Stomach (tissue), 4 donors: Measurements from ENCODE around the gene RENBP.

Experiments used
- EP300 ChIP-seq: sonication (generic); formaldehyde crosslinking; IDR thresholded peaks from one replicate; pipeline ENCODE4 v1.6.1; 2017; ENCODE audit warnings: antibody characterized with exemption
- POLR2A ChIP-seq, 4 donors: fragments of 450-650 bp; IDR thresholded peaks; one replicate each; pipeline ENCODE4 v1.6.1; 2016; ENCODE audit warnings: antibody characterized with exemption in 4 of 4, control low read depth in 2 of 4, mild to moderate bottlenecking in 1 of 4, moderate library complexity in 1 of 4
- POLR2AphosphoS5 ChIP-seq, 3 donors: sonication (generic); formaldehyde crosslinking; IDR thresholded peaks; one replicate each; pipeline ENCODE4 v1.6.1; 2016; ENCODE audit warnings: antibody characterized with exemption in 3 of 3
- TF ChIP-seq, protein P1 (sequence below), 7 experiments: fragments of 450-650 bp in 4 of 7; fragments of 200-600 bp in 3 of 7; sonication (generic) in 3 of 7; IDR thresholded peaks; one replicate each; pipeline ENCODE4 v1.5.1; 2016 to 2019; ENCODE audit warnings: antibody characterized with exemption in 7 of 7, control low read depth in 2 of 7, mild to moderate bottlenecking in 1 of 7

DNA sequence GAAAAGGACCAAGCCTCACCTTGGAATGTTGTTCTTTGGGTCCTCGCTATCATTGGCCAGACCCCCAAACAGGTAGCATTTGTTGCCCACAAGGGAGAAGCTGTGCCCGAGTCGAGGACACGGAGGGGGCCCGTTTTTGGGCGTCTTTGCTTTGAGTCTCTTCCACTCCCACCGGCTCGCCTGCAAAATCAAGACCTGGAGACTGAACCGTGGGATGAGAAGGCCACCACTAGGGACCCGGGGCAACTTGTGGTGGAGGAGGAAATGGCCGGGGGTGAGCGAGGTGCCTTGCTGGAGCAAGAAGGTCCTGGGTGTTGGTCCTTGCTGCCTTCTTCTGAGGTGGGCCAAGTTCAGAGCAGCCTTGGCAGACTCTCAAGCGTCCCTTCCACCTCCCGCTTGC lies 19.7 kb upstream of the RENBP start:
- TF ChIP-seq, protein P1, sequence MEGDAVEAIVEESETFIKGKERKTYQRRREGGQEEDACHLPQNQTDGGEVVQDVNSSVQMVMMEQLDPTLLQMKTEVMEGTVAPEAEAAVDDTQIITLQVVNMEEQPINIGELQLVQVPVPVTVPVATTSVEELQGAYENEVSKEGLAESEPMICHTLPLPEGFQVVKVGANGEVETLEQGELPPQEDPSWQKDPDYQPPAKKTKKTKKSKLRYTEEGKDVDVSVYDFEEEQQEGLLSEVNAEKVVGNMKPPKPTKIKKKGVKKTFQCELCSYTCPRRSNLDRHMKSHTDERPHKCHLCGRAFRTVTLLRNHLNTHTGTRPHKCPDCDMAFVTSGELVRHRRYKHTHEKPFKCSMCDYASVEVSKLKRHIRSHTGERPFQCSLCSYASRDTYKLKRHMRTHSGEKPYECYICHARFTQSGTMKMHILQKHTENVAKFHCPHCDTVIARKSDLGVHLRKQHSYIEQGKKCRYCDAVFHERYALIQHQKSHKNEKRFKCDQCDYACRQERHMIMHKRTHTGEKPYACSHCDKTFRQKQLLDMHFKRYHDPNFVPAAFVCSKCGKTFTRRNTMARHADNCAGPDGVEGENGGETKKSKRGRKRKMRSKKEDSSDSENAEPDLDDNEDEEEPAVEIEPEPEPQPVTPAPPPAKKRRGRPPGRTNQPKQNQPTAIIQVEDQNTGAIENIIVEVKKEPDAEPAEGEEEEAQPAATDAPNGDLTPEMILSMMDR (IDR thresholded peaks at IDR 0.05) = no peak
- no peak for TF ChIP-seq POLR2AphosphoS5 (IDR thresholded peaks at IDR 0.05)
- no peak for TF ChIP-seq EP300
- TF ChIP-seq POLR2A (IDR thresholded peaks at IDR 0.05) = no peak
